Thyroid gland (tissue), 4 donors: ENCODE measurements around the gene PLCB1.

Experiments used
- POLR2A ChIP-seq, 2 donors: fragments of 450-650 bp; IDR thresholded peaks; one replicate each; pipeline ENCODE4 v1.6.1; 2017; ENCODE audit warnings: antibody characterized with exemption in 2 of 2, mild to moderate bottlenecking in 2 of 2, moderate library complexity in 1 of 2
- TF ChIP-seq, protein P1 (sequence below), 6 experiments: fragments of 200-600 bp in 3 of 6; fragments of 450-650 bp in 3 of 6; sonication (generic) in 3 of 6; IDR thresholded peaks; one replicate each; pipeline ENCODE4 v1.5.1; 2016 to 2019; ENCODE audit warnings: antibody characterized with exemption in 6 of 6, mild to moderate bottlenecking in 2 of 6, inconsistent platforms in 1 of 6, moderate library complexity in 1 of 6

GRCh38 chr20:8700756-8701155 lies 568.7 kb downstream of the PLCB1 start:
- TF ChIP-seq, protein P1, sequence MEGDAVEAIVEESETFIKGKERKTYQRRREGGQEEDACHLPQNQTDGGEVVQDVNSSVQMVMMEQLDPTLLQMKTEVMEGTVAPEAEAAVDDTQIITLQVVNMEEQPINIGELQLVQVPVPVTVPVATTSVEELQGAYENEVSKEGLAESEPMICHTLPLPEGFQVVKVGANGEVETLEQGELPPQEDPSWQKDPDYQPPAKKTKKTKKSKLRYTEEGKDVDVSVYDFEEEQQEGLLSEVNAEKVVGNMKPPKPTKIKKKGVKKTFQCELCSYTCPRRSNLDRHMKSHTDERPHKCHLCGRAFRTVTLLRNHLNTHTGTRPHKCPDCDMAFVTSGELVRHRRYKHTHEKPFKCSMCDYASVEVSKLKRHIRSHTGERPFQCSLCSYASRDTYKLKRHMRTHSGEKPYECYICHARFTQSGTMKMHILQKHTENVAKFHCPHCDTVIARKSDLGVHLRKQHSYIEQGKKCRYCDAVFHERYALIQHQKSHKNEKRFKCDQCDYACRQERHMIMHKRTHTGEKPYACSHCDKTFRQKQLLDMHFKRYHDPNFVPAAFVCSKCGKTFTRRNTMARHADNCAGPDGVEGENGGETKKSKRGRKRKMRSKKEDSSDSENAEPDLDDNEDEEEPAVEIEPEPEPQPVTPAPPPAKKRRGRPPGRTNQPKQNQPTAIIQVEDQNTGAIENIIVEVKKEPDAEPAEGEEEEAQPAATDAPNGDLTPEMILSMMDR (IDR thresholded peaks at IDR 0.05) = no peak
- no peak for TF ChIP-seq POLR2A (IDR thresholded peaks at IDR 0.05)
